LNCAP (cell line): Measurements from ENCODE around the gene SLC25A11.

Experiments
- CTCF ChIP-seq: fragments of 450-650 bp; IDR thresholded peaks from 2 replicates; pipeline ENCODE4 v1.5.1; 2017; ENCODE audit warnings: mild to moderate bottlenecking

Gene SLC25A11

GRCh38 chr17:4891411-4892410 lies 48.1 kb downstream of the SLC25A11 start:
- no peak for TF ChIP-seq CTCF

- no peak for TF ChIP-seq CTCF
Measured at GRCh38 chr17:4887581-4887980, 52.3 kb downstream of the SLC25A11 start.
